Germinal center (tissue), 1 donor: Measurements from ENCODE around the gene OAS3.
A peak's percentile ranks its signal among the peaks of the same experiment; 100 is the strongest.
"Not testable (repeated sequence)": the region's sequence is repeated elsewhere in the genome, so short reads cannot be mapped to it uniquely, and the experiment has no call there.

Source experiments
- DNase-seq: peaks from one replicate; pipeline ENCODE4 v3.0.0; 2012; ENCODE audit warnings: mixed read lengths, low spot score

The OAS3 gene

GRCh38 chr12:112924986-112925385, 13.3 kb upstream of the OAS3 start:
- DNase-seq: no peak

DNA sequence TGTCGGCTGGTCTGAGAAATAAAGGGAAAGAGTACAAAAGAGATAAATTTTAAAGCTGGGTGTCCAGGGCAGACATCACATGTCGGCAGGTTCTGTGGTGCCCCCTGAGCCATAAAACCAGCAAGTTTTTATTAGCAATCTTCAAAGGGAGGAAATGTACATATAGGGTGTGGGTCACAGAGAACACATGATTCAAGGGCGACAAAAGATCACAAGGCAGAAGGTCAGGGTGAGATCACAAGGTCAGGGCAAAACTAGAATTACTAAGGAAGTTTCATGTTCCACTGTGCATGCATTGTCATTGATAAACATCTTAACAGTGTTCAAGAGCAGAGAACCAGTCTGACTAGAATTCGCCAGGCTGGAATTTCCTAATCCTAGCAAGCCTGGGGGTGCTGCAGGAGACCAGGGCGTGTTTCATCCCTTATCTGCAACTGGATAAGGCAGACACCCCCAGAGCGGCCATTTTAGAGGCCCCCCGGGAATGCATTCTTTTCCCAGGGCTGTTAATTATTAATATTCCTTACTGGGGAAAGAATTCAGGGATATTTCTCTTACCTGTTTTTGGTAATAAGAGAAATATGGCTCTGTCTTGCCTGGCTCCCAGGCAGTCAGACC, 11.7 kb upstream of the OAS3 start:
- DNase-seq: not testable (repeated sequence)

GRCh38 chr12:112927475-112927874, 10.8 kb upstream of the OAS3 start:
- no peak for DNase-seq

- DNase-seq: no peak
Measured at GRCh38 chr12:112927925-112928324, 10.3 kb upstream of the OAS3 start.

- no peak for DNase-seq
Measured at GRCh38 chr12:112928978-112929377, 9.3 kb upstream of the OAS3 start.

DNA sequence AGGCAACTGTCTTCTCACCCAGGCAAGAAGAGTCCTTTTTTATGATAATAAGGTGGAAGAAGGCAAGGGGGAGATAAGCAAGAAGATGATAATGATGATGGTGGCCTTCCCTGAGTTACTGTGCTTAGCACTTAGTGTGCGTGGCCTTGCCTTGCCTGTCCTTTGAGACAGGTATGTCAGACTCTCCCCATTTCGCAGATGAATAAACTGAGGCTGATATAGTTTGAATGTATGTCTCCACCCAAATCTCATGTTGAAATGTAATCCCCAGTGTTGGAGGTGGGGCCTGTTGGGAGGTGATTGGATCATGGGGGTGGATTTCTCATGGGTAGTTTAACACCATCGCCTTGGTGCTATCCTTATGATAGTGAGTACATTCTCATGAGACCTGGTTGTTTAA, 8.6 kb upstream of the OAS3 start:
- no peak for DNase-seq

DNA sequence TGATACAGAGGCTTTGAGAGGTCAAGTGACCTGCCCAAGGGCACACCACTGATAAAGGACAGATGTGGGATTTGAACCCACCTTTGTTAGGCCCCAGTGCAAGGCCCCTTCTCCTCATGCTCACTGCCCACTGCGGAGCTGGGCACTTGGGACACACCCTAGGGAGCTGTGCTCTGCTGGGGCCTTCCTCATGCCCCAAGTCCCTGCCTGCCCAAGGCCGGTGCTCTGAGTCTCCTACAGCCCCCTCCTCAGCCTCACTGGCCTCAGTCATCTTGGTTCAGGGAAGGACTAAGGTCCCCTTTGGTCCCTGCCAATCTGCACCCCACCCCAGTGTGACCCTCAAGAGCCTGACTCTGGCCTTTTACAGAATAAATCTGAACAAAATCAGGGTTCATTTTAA, 7.9 kb upstream of the OAS3 start:
- DNase-seq: no peak

- no peak for DNase-seq
Measured at GRCh38 chr12:112932485-112933128, 5.7 kb upstream of the OAS3 start.

DNA sequence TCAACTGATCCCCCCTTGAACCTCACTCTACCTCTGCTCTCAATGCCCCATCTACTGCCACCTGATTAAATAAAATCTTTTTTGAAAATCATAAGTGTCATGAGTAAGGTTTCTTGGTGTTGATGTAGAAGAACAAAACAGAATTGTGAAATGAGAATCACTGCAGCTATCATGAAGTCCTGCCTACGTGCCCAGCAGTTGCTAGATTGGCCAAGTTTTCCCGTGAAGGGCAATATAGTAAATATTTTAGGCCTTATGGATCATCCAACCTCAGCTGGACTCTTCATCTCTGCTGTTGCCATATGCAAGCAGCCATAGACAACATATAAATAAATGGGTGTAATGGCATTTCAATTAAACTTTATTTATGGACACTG, 5.2 kb upstream of the OAS3 start:
- no peak for DNase-seq

DNA sequence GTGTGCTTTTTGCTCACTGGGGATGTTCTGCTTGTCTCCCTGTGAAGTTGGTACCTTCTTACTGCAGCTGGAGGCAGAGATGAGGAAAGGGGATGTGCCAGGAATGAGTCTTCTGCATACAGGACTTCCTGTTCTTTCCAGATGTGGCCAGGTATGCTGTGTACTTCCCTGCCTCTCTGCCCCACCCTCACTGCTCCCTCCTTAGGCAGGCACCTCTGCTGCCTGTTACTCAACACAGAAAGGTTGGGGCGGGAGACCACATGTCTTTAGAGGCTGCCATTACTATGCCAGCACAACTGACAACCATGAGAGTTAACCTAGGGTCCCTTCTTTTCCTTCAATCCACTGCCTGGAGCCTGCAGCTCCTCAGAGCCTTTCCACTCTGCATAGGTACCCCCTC, 2.0 kb upstream of the OAS3 start:
- DNase-seq: no peak

GRCh38 chr12:112936927-112937326, 1.3 kb upstream of the OAS3 start:
- DNase-seq: no peak

DNA sequence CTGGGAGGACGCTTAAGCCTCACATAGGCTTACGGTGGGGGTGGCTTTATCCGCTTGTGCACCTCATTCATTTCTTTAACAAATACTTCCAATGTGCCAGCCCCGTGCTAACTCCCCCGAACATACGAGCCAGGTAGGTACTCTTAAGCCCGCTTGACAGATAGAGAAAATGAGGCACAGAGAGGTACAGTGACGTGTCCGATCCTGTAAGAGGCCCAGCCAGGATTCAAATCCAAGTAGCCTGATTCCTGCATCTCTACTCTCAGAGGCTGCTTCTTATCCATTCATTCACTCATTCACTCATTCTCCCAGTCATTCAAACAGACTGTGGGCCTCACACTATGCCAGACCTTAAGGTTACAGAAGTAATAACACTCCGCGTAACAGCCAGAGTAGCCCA, 477 bp downstream of the OAS3 start:
- no peak for DNase-seq

DNA sequence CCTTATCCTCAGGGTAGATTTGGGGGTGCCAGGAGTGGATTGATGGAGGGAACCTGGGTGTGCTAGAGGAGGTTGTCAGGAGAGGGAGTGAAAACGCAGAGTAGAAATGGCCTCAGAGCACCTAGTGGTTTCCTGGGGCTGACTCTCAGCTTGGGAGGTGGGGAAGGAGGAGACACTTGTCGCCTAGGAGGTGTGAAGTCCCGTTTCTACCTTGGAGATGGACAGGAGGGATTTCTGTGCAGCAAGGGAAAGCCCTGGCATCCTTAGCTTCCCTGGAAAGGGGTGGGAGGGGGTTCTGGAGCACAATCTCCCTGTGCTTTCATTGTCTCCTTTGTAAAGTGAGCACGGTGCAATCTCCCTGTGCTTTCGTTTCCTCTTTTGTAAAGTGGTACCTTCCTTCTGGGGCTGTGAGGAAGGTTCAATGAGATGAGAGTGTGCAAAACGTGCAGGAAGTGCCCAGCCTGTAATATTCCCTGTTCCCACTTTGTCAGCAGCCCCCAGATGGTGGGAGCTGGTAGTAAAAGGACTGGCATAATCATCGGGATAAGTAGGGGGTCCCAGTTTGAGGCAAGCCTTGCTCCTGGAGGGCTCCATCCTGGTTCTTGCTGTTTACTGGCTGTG, 1.6 kb downstream of the OAS3 start:
- peak; percentile 70 for DNase-seq

DNA sequence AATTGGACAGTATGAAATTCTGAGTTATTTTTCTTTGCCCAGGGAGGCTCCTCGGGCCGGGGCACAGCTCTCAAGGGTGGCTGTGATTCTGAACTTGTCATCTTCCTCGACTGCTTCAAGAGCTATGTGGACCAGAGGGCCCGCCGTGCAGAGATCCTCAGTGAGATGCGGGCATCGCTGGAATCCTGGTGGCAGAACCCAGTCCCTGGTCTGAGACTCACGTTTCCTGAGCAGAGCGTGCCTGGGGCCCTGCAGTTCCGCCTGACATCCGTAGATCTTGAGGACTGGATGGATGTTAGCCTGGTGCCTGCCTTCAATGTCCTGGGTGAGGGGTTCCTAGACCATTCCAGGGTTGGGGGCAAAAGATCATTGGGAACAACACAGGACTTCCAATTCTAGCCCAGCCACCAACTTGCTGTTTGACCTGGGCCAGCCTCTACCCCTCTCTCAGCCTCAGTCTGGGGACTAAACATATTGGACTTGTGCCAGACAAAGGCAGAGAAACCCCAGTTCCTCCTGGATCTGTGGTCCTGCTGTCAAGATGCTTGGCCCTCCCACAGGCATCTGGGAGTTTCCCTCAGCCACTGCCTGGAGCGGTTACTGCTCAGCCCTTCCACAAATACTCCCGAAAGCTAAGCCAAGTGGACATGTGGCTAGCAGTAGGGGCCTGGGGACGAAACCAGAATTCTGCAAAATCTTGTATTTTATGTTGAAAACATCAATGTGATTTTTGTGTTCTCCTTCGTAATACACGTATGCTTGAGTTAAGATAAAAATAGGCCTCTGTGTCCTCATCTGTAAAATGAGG, 3.5 kb downstream of the OAS3 start:
- DNase-seq: no peak

GRCh38 chr12:112942572-112942971, 4.3 kb downstream of the OAS3 start:
- no peak for DNase-seq

DNA sequence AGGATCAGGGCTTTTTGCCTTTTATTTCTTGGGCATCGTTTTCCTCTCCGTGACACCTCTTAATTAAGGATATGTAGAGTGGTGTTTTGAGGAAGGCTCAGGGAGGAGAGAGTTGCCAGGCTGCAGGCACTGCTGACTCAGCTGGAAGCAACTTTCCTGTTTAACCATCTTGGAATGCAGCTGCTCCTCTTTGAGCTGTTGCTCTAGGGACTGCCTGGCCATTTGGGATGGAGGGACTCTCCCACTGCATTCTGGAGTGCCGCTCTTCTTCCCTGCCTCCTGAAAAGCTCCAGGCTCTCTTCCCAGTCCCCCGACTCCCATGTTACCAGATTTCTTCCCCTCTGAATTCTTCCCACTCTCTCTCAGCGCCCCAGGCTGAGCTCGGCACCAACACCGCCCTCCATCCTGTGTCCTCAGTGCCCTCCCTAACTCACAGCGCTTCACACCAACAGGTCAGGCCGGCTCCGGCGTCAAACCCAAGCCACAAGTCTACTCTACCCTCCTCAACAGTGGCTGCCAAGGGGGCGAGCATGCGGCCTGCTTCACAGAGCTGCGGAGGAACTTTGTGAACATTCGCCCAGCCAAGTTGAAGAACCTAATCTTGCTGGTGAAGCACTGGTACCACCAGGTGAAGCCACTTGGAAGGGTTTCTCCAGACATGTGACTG, 5.9 kb downstream of the OAS3 start:
- no peak for DNase-seq

GRCh38 chr12:112945515-112945914, 7.2 kb downstream of the OAS3 start:
- DNase-seq: no peak

GRCh38 chr12:112946236-112947000, 8.1 kb downstream of the OAS3 start:
- no peak for DNase-seq

DNA sequence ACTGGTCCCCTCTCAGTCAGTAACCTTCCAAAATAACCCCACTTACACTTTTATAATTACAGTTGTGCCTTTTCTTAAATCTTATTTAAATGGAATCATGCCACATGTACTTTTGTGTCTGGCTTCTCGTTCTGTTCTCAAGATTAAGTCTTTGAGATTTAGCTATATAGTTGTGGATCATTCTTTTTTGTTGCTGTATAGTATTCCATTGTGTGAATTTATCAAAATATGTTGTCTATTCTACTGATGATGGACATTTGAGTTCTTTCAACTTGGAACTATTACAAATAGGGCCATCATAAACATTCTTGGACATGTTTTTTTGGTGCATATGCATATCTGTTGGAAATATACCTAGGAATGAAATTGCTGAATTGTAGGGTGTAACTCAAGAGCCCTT, 9.0 kb downstream of the OAS3 start:
- no peak for DNase-seq

GRCh38 chr12:112947761-112948160, 9.5 kb downstream of the OAS3 start:
- no peak for DNase-seq

- no peak for DNase-seq
Measured at GRCh38 chr12:112948806-112949205, 10.5 kb downstream of the OAS3 start.

GRCh38 chr12:112950701-112951100, 12.4 kb downstream of the OAS3 start:
- no peak for DNase-seq
